ENCODE measurements around the gene CYP3A5. TPM values are rescaled to one million over a fixed set of nuclear protein-coding genes. Genes with fewer than 3 reads are reported as not detected.

Gene CYP3A5
- total RNA-seq (2012; rRNA removed) (not detected in 2 replicates), polyA plus RNA-seq (2012; rRNA removed) (not detected in 2 replicates), Bru-seq, nascent RNA (percentile 9 among the genes with signal in this experiment), BruChase-seq, experiment 1, labeled RNA remaining after a 6-hour chase (percentile 8 among the genes with signal in this experiment), BruChase-seq, experiment 2, labeled RNA remaining after a 2-hour chase (percentile 9 among the genes with signal in this experiment)
- not detected in 2 replicates for polyA plus RNA-seq (2012; cell fraction: cytosol; rRNA removed)
- polyA plus RNA-seq (2012; cell fraction: nucleus; rRNA removed; ENCODE audit: low replicate concordance), result 0.23 TPM in 1 of 2 replicates, not detected in the other
- long read RNA-seq, result 0 reads

DNA sequence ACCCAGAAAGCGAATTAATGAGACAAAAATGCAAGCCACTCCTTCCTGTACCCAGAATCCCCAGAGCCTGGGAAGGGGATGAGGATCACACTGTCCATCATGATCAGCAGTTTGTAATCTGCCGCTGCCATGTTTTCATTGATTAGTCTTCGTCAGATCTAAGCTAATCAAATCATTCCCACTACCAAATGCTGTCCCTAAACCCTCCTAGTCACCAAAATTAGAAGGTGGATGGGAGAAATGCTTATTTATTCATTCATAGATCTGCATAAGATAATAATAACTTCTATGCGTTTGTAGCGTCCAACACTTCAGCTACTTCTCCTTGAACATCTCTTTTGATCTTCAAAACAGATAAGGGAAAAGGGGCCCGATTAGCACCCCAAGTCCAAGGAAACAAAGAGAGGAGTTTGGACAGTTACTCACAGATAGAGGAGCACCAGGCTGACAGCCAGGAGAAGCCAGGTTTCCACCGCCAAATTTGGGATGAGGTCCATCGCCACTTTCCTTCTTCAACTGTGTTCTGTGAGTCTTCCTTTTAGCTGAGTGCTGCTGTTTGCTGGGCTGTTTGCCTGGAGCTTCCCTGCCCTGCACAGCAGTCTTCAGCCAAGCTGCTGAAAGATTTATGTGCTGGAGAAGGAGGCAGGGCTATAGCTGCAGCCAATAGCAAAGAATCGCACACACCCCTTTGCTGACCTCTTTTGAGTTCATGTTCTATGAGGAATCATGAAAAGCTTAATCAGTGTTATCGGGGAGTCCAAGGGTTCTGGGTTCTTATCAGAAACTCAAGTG is at the start of gene CYP3A5:
TSS of gene CYP3A5 (minus strand) at position 597 of the 792 bp plus-strand sequence. CDS start at position 497, 100 bp downstream.
- Histone ChIP-seq H3K9me1 (ENCODE audit: insufficient read depth, low read length) (no peaks in the 10 kb centered on the region; the same call in 1 of the 2 replicates), H4K91ac (ENCODE audit: insufficient read depth, low read depth, low read length) (no peak within 1 kb of the TSS), H2BK20ac (ENCODE audit: low read depth, low read length) (no peak within 1 kb of the TSS), H2BK120ac (ENCODE audit: low read depth, low read length) (no peak within 1 kb of the TSS), H4K5ac (ENCODE audit: low read depth, low read length) (no peak within 1 kb of the TSS), H3K4me2 (ENCODE audit: low read depth, low read length) (no peak within 1 kb of the TSS), H2AK5ac (ENCODE audit: low read depth, low read length) (no peak within 1 kb of the TSS), H3K14ac (replicated peaks; ENCODE audit: low read depth, low read length) (no peak within 1 kb of the TSS), H2BK15ac (ENCODE audit: low read depth, low read length) (no peak within 1 kb of the TSS), H3K4me3 (ENCODE audit: insufficient read depth, low read depth, low read length) (no peak within 1 kb of the TSS), H3K27me3 (ENCODE audit: control insufficient read depth, insufficient read depth, low read length) (no peaks in the 10 kb centered on the region; the same call in 1 of the 2 replicates), H2BK5ac (ENCODE audit: low read depth, low read length, poor library complexity, severe bottlenecking) (no peak within 1 kb of the TSS), H2AK9ac (replicated peaks; ENCODE audit: low read depth, low read length, poor library complexity) (no peak within 1 kb of the TSS), H3K4me1 (ENCODE audit: control insufficient read depth, insufficient read depth, low read length) (no peaks in the 10 kb centered on the region), H3K79me1 (ENCODE audit: low read depth in 1 of 2, low read length in 2 of 2) (no peaks in the 10 kb centered on the region), H3K9ac (ENCODE audit: low read depth, low read length) (no peak within 1 kb of the TSS), H3K36me3 (ENCODE audit: control insufficient read depth, insufficient read depth, low read length) (no peaks in the 10 kb centered on the region), H2AFZ (replicated peaks; ENCODE audit: low read length, poor library complexity) (no peak within 1 kb of the TSS), H4K8ac (ENCODE audit: low read depth in 2 of 2, low read length in 2 of 2) (no peak within 1 kb of the TSS), H4K20me1 (ENCODE audit: insufficient read depth, low read length) (no peaks in the 10 kb centered on the region), H3K4ac (ENCODE audit: low read depth, low read length) (no peak within 1 kb of the TSS), H3K27ac (ENCODE audit: insufficient read depth, low read length) (no peak within 1 kb of the TSS), H3K23ac (ENCODE audit: low read depth, low read length) (no peak within 1 kb of the TSS), H3K9me3 (ENCODE audit: control insufficient read depth, insufficient read depth, low read length) (no peaks in the 10 kb centered on the region), H3K18ac (ENCODE audit: low read depth, low read length) (no peak within 1 kb of the TSS), H3K56ac (ENCODE audit: extremely low read depth, insufficient read depth, low read length) (no peak within 1 kb of the TSS)
- dilution Hi-C loops (cut with HindIII; ENCODE audit: low sequenced_read_pairs, unreplicated experiment), result no loop called here
- ATAC-seq (ENCODE audit: low read depth), result peak; percentile 54
- intact Hi-C loops (cut with micrococcal nuclease), result no loop called here
- ChIA-PET CTCF (no interaction called here), POLR2A (ENCODE audit: unreplicated experiment) (no interaction called here)
- no peak for DNase-seq
- no CpG with 5 or more reads among the region's 10 CpGs for WGBS, 2 experiments (ENCODE audit: extremely low coverage in 2 of 2, insufficient read length in 1 of 2)
- in situ Hi-C loops (cut with MboI; ENCODE audit: low sequenced_read_pairs), result no loop called here
- BruUV-seq (replicated peaks), result no TSS peak
- TF ChIP-seq FOS (IDR thresholded peaks at IDR 0.05; ENCODE audit: low read depth, low read length) (no peak), RFX5 (IDR thresholded peaks at IDR 0.05; ENCODE audit: low read depth, low read length) (no peak), SMC3 (IDR thresholded peaks at IDR 0.05; ENCODE audit: low read depth, low read length) (no peak), CHD1 (IDR thresholded peaks at IDR 0.05; ENCODE audit: low read depth, low read length) (no peak), RCOR1 (IDR thresholded peaks at IDR 0.05; ENCODE audit: insufficient replicate concordance, low read length) (no peak), RAD21 (IDR thresholded peaks at IDR 0.05; ENCODE audit: low read length) (no peak), BHLHE40 (IDR thresholded peaks at IDR 0.05; ENCODE audit: low read depth, low read length) (no peak), MAFK (IDR thresholded peaks at IDR 0.05; ENCODE audit: low read depth, low read length) (no peak), MAZ (IDR thresholded peaks at IDR 0.05; ENCODE audit: borderline replicate concordance, low read depth, low read length) (no peak), CEBPB (IDR thresholded peaks at IDR 0.05; ENCODE audit: low read depth, low read length) (no peak), USF2 (IDR thresholded peaks at IDR 0.05; ENCODE audit: low read depth, low read length) (no peak), MXI1 (IDR thresholded peaks at IDR 0.05; ENCODE audit: borderline replicate concordance, low read depth, low read length) (no peak)
- TF ChIP-seq, protein P1, sequence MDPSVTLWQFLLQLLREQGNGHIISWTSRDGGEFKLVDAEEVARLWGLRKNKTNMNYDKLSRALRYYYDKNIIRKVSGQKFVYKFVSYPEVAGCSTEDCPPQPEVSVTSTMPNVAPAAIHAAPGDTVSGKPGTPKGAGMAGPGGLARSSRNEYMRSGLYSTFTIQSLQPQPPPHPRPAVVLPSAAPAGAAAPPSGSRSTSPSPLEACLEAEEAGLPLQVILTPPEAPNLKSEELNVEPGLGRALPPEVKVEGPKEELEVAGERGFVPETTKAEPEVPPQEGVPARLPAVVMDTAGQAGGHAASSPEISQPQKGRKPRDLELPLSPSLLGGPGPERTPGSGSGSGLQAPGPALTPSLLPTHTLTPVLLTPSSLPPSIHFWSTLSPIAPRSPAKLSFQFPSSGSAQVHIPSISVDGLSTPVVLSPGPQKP (IDR thresholded peaks at IDR 0.05; ENCODE audit: borderline replicate concordance, low read depth, low read length), result no peak

All from IMR-90 (cell line).